SK-N-SH (cell line): ENCODE measurements around the gene MEIS2. TPM values are rescaled to one million over a fixed set of nuclear protein-coding genes. Genes with fewer than 3 reads are reported as not detected.

Experiments
- CTCF ChIA-PET: fragments of 300-600, 350-600 bp; formaldehyde crosslinking; extraction: SDS; loops from one replicate; lab custom pipeline; 2021; lab: Yijun Ruan, JAX
- POLR2A ChIA-PET: fragments of 350-600 bp; sonication (Branson Sonifier 250); formaldehyde crosslinking; extraction: SDS; loops from one replicate; lab custom pipeline; 2020; ENCODE audit warnings: antibody characterized with exemption, inconsistent platforms; lab: Yijun Ruan, JAX
- DNase-seq: peaks from one replicate; pipeline ENCODE4 v3.0.0; 2012
- H2AFZ ChIP-seq: fragments of 200-600 bp; sonication (generic); 2 replicates; pipeline ENCODE4 v1.8.1; 2016; ENCODE audit warnings: antibody characterized with exemption, mild to moderate bottlenecking, low read depth
- H3F3A ChIP-seq: fragments of 200-600 bp; sonication (generic); replicated peaks from 2 replicates; pipeline ENCODE3; 2016; ENCODE audit warnings: antibody characterized with exemption, mild to moderate bottlenecking; ENCODE audit not compliant: insufficient read depth
- H3K27ac ChIP-seq, 2 experiments: fragments of 200-500 bp in 1 of 2; fragments of 200-600 bp in 1 of 2; sonication (Bioruptor generic) in 1 of 2; sonication (generic), shearing (Covaris generic) in 1 of 2; 2 replicates each; pipeline versions ENCODE4 v1.5.1 to v1.6.1; 2014 to 2016; ENCODE audit warnings: low read depth in 2 of 2, inconsistent platforms in 1 of 2, low read length in 1 of 2, mild to moderate bottlenecking in 1 of 2, mixed read lengths in 1 of 2
- H3K27me3 ChIP-seq: fragments of 200-600 bp; sonication (generic), shearing (Covaris generic); 2 replicates; pipeline ENCODE4 v1.6.1; 2016; ENCODE audit warnings: mixed run types; ENCODE audit not compliant: insufficient read depth
- H3K36me3 ChIP-seq, 2 experiments: fragments of 200-500 bp in 1 of 2; fragments of 200-600 bp in 1 of 2; sonication (Bioruptor generic) in 1 of 2; sonication (generic) in 1 of 2; replicated peaks in 1 of 2; 2 replicates each; pipeline versions ENCODE3 to v1.5.1; 2014 to 2016; ENCODE audit warnings: low read length in 1 of 2, mild to moderate bottlenecking in 1 of 2; ENCODE audit not compliant: insufficient read depth in 2 of 2, control insufficient read depth in 1 of 2
- H3K4me1 ChIP-seq, 2 experiments: fragments of 200-500 bp in 1 of 2; fragments of 200-600 bp in 1 of 2; sonication (Bioruptor generic) in 1 of 2; sonication (generic), shearing (Covaris generic) in 1 of 2; 2 replicates each; pipeline versions ENCODE4 v1.5.1 to v1.6.1; 2014 to 2016; ENCODE audit warnings: low read depth in 1 of 2, low read length in 1 of 2, mixed run types in 1 of 2; ENCODE audit not compliant: insufficient read depth in 2 of 2, control insufficient read depth in 1 of 2
- H3K4me2 ChIP-seq: fragments of 200-600 bp; sonication (generic), shearing (Covaris generic); 2 replicates; pipeline ENCODE4 v1.6.1; 2017; ENCODE audit warnings: mixed run types
- H3K4me3 ChIP-seq, 2 experiments: fragments of 200-500 bp in 1 of 2; fragments of 200-600 bp in 1 of 2; sonication (Bioruptor generic) in 1 of 2; sonication (generic), shearing (Covaris generic) in 1 of 2; 2 replicates each; pipeline versions ENCODE4 v1.5.1 to v1.8.1; 2014 to 2016; ENCODE audit warnings: low read depth in 2 of 2, inconsistent platforms in 1 of 2, low read length in 1 of 2, mild to moderate bottlenecking in 1 of 2, mixed read lengths in 1 of 2, moderate library complexity in 1 of 2
- H3K79me2 ChIP-seq: fragments of 200-600 bp; sonication (generic); 2 replicates; pipeline ENCODE4 v1.8.1; 2017; ENCODE audit warnings: mild to moderate bottlenecking; ENCODE audit not compliant: insufficient read depth
- H3K9ac ChIP-seq: fragments of 200-600 bp; sonication (generic); 2 replicates; pipeline ENCODE4 v1.6.1; 2017; ENCODE audit warnings: mixed run types
- H3K9me2 ChIP-seq: fragments of 200-600 bp; sonication (generic); 2 replicates; pipeline ENCODE4 v1.6.1; 2017; ENCODE audit warnings: mixed run types
- H3K9me3 ChIP-seq: fragments of 200-600 bp; sonication (generic); 2 replicates; pipeline ENCODE4 v1.6.1; 2017; ENCODE audit warnings: mixed run types, mild to moderate bottlenecking, moderate library complexity
- H4K20me1 ChIP-seq: fragments of 200-600 bp; sonication (generic); 2 replicates; pipeline ENCODE4 v1.6.1; 2017; ENCODE audit warnings: mild to moderate bottlenecking, mixed run types; ENCODE audit not compliant: insufficient read depth
- ELF1 ChIP-seq: IDR thresholded peaks from 2 replicates; pipeline ENCODE4 v1.4.0; 2012
- EP300 ChIP-seq, 2 experiments: IDR thresholded peaks; 2 replicates each; pipeline versions ENCODE4 v1.4.0 to v1.6.1; 2012; ENCODE audit warnings: borderline replicate concordance in 1 of 2, low read depth in 1 of 2, low read length in 1 of 2
- EZH2phosphoT487 ChIP-seq: fragments of 200-600 bp; sonication (generic); IDR thresholded peaks from 2 replicates; pipeline ENCODE4 v1.6.1; 2017; ENCODE audit warnings: low read depth, mixed run types, mild to moderate bottlenecking, antibody characterized with exemption, moderate library complexity, borderline replicate concordance
- FOSL2 ChIP-seq: IDR thresholded peaks from 2 replicates; pipeline ENCODE4 v1.4.0; 2012; ENCODE audit warnings: low read depth, mild to moderate bottlenecking, moderate library complexity, borderline replicate concordance
- MEF2A ChIP-seq: IDR thresholded peaks from 2 replicates; pipeline ENCODE4 v1.4.0; 2012; ENCODE audit warnings: low read depth, borderline replicate concordance
- MXI1 ChIP-seq: IDR thresholded peaks from 2 replicates; pipeline ENCODE4 v1.6.1; 2012; ENCODE audit warnings: mild to moderate bottlenecking, low read depth, low read length, improper control_type of control experiment
- NRF1 ChIP-seq: IDR thresholded peaks from 2 replicates; pipeline ENCODE4 v1.6.1; 2012; ENCODE audit warnings: low read depth, mild to moderate bottlenecking, low read length
- RCOR1 ChIP-seq: fragments of 150-350 bp; IDR thresholded peaks from 2 replicates; pipeline ENCODE4 v1.6.1; 2017; ENCODE audit warnings: antibody characterized with exemption, low read length
- SIN3A ChIP-seq: IDR thresholded peaks from 2 replicates; pipeline ENCODE4 v1.6.1; 2012; ENCODE audit warnings: low read depth, mild to moderate bottlenecking, low read length, moderate library complexity, borderline replicate concordance
- YY1 ChIP-seq: IDR thresholded peaks from 2 replicates; pipeline ENCODE4 v1.4.0; 2012; ENCODE audit warnings: low read depth, mild to moderate bottlenecking
- WGBS: methylation state at CpG from one replicate; pipeline ENCODE4 v1.1.6; 2017; ENCODE audit warnings: low lambda C conversion rate; 5-methylcytosine and 5-hydroxymethylcytosine counted together
- polyA plus RNA-seq, 3 experiments: library from polyadenylated mRNA; depleted of rRNA; stranded (reverse); fragments of >200 nt; gene quantifications; 2 replicates each; pipeline ENCODE4 v1.2.3, GENCODE V29; 2012
- TF ChIP-seq, protein P1 (sequence below): IDR thresholded peaks from 2 replicates; pipeline ENCODE4 v1.4.0; 2012; ENCODE audit warnings: low read depth, borderline replicate concordance
- TF ChIP-seq, protein P2 (sequence below): fragments of 200-600 bp; sonication (generic); IDR thresholded peaks from 2 replicates; pipeline ENCODE4 v1.6.1; 2017; ENCODE audit warnings: antibody characterized with exemption, mild to moderate bottlenecking, moderate library complexity
- TF ChIP-seq, protein P3 (sequence below): IDR thresholded peaks from 2 replicates; pipeline ENCODE4 v1.4.0; 2012; ENCODE audit warnings: low read depth, borderline replicate concordance
- TF ChIP-seq, protein P4 (sequence below): IDR thresholded peaks from 2 replicates; pipeline ENCODE4 v1.4.0; 2012; ENCODE audit warnings: low read depth

Gene MEIS2
- polyA plus RNA-seq, 1 of the 3 experiments (the other 2 are of a cell fraction): 146 TPM

DNA sequence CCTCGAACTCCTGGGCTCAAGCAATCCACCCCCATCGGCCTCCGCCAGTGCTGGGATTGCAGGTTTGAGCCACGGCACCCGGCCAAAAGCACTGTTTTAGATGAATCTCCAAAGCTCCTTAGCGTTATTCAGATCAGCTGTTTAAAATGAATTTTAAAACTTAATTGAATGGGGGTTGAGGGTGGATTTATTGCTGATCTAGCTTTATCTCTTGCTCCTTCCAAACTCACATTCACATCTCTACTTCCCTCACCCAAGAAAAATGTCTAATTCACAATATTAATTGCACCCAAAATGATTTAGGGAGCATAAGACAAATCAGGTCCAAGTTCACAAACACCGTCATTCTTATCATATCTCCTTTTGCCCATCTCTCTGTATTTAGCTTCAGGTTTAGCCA lies 89.8 kb downstream of the MEIS2 start:
- CTCF ChIA-PET: interaction anchor here (0.6 kb wide), 1 partner anchor 654 kb away, joined by 3 read pairs; no protein-coding TSS in a partner anchor
- POLR2A ChIA-PET: no interaction called here
- Histone ChIP-seq H3K9me3 (no peaks in the 10 kb centered on the region), H3K4me2 (no peak overlapping the region), H3K4me1 (peaks cover 0 to 9% of the 10 kb centered on the region in 2 experiments; a peak in 3 of 4 replicates), H3K9ac (no peak overlapping the region), H3K36me3 (peaks cover 66 to 79% of the 10 kb centered on the region in 2 experiments), H3K4me3 (no peak overlapping the region), H2AFZ (no peak overlapping the region), H3K9me2 (no peaks in the 10 kb centered on the region), H4K20me1 (peaks cover 24% of the 10 kb centered on the region; the same call in 1 of the 2 replicates), H3F3A (peaks cover 9% of the 10 kb centered on the region), H3K27me3 (no peaks in the 10 kb centered on the region), H3K27ac (no peak overlapping the region; a peak in 1 of 4 replicates), H3K79me2 (peaks cover 96% of the 10 kb centered on the region)
- WGBS: 98% methylated on average over 7 of the region's 7 CpGs
- DNase-seq: no peak
- TF ChIP-seq YY1 (no peak), MXI1 (no peak), MEF2A (no peak), EP300 (IDR thresholded peaks at IDR 0.05; ENCODE audit: borderline replicate concordance in 1 of 2, low read depth in 1 of 2, low read length in 1 of 2) (no peak), RCOR1 (no peak), NRF1 (no peak), ELF1 (no peak), FOSL2 (no peak), EZH2phosphoT487 (no peak), SIN3A (no peak)
- TF ChIP-seq, protein P1, sequence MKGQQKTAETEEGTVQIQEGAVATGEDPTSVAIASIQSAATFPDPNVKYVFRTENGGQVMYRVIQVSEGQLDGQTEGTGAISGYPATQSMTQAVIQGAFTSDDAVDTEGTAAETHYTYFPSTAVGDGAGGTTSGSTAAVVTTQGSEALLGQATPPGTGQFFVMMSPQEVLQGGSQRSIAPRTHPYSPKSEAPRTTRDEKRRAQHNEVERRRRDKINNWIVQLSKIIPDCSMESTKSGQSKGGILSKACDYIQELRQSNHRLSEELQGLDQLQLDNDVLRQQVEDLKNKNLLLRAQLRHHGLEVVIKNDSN: no peak
- TF ChIP-seq, protein P2, sequence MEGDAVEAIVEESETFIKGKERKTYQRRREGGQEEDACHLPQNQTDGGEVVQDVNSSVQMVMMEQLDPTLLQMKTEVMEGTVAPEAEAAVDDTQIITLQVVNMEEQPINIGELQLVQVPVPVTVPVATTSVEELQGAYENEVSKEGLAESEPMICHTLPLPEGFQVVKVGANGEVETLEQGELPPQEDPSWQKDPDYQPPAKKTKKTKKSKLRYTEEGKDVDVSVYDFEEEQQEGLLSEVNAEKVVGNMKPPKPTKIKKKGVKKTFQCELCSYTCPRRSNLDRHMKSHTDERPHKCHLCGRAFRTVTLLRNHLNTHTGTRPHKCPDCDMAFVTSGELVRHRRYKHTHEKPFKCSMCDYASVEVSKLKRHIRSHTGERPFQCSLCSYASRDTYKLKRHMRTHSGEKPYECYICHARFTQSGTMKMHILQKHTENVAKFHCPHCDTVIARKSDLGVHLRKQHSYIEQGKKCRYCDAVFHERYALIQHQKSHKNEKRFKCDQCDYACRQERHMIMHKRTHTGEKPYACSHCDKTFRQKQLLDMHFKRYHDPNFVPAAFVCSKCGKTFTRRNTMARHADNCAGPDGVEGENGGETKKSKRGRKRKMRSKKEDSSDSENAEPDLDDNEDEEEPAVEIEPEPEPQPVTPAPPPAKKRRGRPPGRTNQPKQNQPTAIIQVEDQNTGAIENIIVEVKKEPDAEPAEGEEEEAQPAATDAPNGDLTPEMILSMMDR: no peak
- TF ChIP-seq, protein P3, sequence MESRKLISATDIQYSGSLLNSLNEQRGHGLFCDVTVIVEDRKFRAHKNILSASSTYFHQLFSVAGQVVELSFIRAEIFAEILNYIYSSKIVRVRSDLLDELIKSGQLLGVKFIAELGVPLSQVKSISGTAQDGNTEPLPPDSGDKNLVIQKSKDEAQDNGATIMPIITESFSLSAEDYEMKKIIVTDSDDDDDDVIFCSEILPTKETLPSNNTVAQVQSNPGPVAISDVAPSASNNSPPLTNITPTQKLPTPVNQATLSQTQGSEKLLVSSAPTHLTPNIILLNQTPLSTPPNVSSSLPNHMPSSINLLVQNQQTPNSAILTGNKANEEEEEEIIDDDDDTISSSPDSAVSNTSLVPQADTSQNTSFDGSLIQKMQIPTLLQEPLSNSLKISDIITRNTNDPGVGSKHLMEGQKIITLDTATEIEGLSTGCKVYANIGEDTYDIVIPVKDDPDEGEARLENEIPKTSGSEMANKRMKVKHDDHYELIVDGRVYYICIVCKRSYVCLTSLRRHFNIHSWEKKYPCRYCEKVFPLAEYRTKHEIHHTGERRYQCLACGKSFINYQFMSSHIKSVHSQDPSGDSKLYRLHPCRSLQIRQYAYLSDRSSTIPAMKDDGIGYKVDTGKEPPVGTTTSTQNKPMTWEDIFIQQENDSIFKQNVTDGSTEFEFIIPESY: no peak
- TF ChIP-seq, protein P4, sequence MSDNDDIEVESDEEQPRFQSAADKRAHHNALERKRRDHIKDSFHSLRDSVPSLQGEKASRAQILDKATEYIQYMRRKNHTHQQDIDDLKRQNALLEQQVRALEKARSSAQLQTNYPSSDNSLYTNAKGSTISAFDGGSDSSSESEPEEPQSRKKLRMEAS: no peak
